Cardiac fibroblast (primary cell): ENCODE results near the gene CHMP1A.

ENCODE experiments used
- DNase-seq, 2 donors: peaks; one replicate each; pipeline versions ENCODE4 v3.0.0 to v3.0.0-alpha.2; 2010; ENCODE audit warnings: low read depth in 2 of 2
- H3K4me3 ChIP-seq, 2 donors: replicated peaks in 1 of 2; 1 replicate in 1 of 2; 2 replicates in 1 of 2; pipeline ENCODE4 v1.5.1; 2011; ENCODE audit warnings: low read depth in 2 of 2, low read length in 2 of 2, mild to moderate bottlenecking in 2 of 2, moderate library complexity in 1 of 2
- TF ChIP-seq, protein P1 (sequence below): IDR thresholded peaks from one replicate; pipeline ENCODE4 v1.5.1; 2011; ENCODE audit warnings: low read depth, mild to moderate bottlenecking, low read length, inconsistent platforms

Gene CHMP1A

GRCh38 chr16:89621136-89621697, 36.3 kb downstream of the CHMP1A start:
- H3K4me3 ChIP-seq = no peak overlapping the region
- TF ChIP-seq, protein P1, sequence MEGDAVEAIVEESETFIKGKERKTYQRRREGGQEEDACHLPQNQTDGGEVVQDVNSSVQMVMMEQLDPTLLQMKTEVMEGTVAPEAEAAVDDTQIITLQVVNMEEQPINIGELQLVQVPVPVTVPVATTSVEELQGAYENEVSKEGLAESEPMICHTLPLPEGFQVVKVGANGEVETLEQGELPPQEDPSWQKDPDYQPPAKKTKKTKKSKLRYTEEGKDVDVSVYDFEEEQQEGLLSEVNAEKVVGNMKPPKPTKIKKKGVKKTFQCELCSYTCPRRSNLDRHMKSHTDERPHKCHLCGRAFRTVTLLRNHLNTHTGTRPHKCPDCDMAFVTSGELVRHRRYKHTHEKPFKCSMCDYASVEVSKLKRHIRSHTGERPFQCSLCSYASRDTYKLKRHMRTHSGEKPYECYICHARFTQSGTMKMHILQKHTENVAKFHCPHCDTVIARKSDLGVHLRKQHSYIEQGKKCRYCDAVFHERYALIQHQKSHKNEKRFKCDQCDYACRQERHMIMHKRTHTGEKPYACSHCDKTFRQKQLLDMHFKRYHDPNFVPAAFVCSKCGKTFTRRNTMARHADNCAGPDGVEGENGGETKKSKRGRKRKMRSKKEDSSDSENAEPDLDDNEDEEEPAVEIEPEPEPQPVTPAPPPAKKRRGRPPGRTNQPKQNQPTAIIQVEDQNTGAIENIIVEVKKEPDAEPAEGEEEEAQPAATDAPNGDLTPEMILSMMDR = no peak
- no peak for DNase-seq

DNA sequence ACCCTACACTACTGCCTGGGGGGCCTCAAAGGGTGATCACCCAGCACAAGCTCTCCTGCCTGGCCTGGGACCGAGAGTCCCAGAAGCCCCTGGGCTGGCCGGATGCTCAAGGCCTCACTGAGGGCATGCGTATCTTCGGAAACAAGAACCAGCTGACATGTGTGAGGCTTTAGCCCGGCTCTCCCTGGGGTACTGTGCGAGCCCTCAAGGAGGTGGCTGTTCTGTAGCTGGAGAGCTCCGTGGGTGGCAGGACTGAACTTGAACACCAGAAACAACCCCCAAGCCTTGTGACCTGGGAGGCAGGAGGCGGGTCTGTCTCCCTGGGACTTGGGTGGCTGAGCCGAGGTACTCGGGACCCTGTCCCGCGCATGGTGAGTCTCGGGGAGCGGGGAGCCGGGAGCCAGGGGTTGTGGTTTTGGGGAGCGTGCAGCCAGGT, 37.1 kb downstream of the CHMP1A start:
- H3K4me3 ChIP-seq = no peak overlapping the region
- TF ChIP-seq, protein P1 = no peak
- DNase-seq = peak in 1 of 2 donors; percentile 12

DNA sequence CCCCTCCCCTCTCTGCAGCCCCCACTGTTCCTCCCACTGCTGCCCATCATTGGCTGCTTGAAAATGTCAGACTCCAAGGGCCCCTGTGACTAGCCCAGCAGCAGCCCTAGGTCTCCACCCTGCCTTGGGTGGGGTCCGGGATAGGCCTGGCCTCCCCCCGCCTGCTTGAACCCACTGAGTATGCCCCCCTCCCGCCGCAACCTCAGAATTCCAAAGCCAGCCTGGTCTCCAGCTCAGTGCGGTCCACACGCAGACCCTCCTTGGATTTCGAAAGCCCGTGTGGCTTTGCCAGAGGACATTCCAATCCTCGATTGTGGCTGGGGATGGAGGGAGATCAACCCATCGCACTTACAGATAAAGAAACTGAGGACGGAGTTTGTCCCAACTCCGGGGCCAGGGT, 37.7 kb downstream of the CHMP1A start:
- H3K4me3 ChIP-seq = no peak overlapping the region
- peak in 1 of 2 donors; percentile 56 for DNase-seq
- TF ChIP-seq, protein P1 = no peak

DNA sequence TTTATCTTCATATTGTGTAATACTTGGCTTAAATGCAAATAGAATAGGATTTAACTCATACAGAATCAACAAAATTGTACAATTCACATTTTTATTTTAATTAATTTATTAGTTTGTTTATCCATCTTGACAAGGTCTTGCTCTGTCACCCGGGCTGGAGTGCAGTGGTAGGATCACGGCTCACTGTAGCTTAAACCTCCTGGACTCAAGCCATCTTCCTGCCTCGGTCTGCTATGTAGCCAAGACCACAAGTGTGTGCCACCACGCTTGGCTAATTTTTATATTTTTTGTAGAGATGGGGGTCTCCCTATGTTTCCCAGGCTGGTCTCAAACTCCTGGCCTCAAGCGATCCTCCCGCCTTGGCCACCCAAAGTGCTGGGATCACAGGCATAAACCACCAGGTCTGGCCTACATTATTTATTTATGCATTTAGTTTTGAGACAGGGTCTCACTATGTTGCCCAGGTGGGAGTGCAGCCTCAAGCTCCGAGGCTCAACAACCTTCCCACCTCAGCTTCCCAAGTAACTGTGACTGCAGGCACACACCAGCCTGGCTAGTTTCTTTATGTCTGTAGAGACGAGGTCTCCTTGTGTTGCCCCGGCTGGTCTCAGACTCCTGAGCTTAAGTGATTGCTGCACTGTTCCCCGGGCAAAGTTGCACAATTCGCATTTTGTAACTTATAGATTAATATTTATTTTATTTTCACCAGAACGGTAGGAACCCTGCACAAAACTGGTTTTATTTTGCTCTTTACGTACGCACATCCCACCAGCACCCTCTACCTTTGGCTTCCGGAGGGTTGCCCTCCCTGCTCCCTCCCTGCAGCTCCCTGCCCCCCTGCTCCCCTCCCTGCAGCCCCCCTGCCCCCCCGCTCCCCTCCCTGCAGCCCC, 39.2 kb downstream of the CHMP1A start:
- TF ChIP-seq, protein P1 = no peak
- H3K4me3 ChIP-seq = no peak overlapping the region
- peak in 1 of 2 donors; percentile 26 for DNase-seq

DNA sequence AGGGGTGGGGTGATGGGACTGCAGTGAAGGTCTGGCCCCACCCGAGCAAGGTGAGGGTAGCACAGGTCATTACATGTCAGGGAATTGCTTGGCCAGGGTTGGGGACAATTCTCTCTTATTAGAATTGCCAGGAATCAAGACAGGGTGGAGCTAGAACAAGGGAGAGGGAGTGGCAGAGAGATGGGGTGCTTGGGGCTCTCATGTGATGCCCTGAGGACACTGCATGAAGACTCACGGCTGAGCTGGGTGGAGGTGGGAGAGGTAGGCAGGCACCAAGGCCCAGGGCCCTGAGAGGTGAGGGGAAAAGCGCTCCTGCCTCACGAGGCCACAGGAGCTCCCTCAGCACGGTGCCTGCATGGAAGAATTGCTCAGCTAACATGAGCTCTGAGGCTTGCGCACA, 40.5 kb downstream of the CHMP1A start:
- DNase-seq = no peak
- TF ChIP-seq, protein P1 = no peak

GRCh38 chr16:89616623-89617022, 40.9 kb downstream of the CHMP1A start:
- H3K4me3 ChIP-seq = no peak overlapping the region
- DNase-seq = no peak
- TF ChIP-seq, protein P1 = no peak

More for the DNA sequence above, 40.5 kb downstream of the CHMP1A start:
- H3K4me3 ChIP-seq = no peak overlapping the region
